C4-2B (cell line): ENCODE results near the gene FBXL17.

ENCODE experiments used
- H3K27ac ChIP-seq: fragments of 450-650 bp; 2 replicates; pipeline ENCODE4 v1.5.1; 2017
- CTCF ChIP-seq: fragments of 450-650 bp; conservative IDR thresholded peaks from 2 replicates; pipeline ENCODE4 v1.5.1; 2017; ENCODE audit warnings: mild to moderate bottlenecking
- ZFX ChIP-seq: fragments of 450-650 bp; IDR thresholded peaks from 2 replicates; pipeline ENCODE4 v1.6.1; 2017

FBXL17 gene

GRCh38 chr5:108059334-108059733, 322.6 kb downstream of the FBXL17 start:
- no peak overlapping the region for H3K27ac ChIP-seq
- TF ChIP-seq ZFX (no peak), CTCF (no peak)

GRCh38 chr5:108054349-108054748, 327.5 kb downstream of the FBXL17 start:
- no peak for TF ChIP-seq CTCF
- no peak for TF ChIP-seq ZFX
- H3K27ac ChIP-seq, result no peak overlapping the region

DNA sequence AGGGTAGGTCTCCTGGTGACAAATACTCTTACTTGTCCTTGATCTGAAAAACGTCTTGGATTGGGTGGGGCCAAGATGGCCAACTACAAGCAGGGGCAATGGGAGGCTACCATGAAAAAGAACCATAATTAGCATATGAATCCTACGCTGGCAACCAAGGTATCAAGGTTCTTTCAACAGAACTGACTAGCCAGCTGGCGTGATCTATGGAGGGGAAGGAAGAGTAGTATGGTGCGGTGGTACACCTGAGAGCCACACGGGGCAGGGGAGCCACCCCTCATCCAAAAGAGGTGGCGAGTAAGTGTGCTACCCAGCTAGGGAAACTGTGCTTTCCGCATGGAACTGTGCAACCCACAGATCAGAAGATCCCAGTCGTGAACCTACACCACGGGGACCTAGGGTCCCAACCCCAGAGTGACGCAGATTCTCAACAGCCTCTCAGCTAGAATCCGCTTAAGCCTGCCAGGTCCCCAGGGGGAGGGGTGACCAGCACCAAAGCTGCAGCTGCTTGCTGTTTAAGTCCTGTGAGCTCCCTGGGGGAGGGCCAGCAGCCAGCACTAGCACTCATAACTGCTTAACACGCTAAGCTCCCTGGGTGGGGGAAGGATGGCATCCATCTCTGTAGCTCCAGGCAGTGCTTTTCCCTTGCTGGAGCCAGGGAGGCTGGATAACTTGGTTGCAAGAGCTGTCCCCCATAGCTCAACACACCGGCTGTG, 334.8 kb downstream of the FBXL17 start:
- H3K27ac ChIP-seq, result no peak overlapping the region
- no peak for TF ChIP-seq ZFX
- TF ChIP-seq CTCF, result no peak

GRCh38 chr5:108036482-108036881, 345.4 kb downstream of the FBXL17 start:
- TF ChIP-seq ZFX (no peak), CTCF (no peak)

GRCh38 chr5:108028883-108029282, 353.0 kb downstream of the FBXL17 start:
- TF ChIP-seq CTCF (no peak), ZFX (no peak)
- no peak overlapping the region for H3K27ac ChIP-seq

More at GRCh38 chr5:108036482-108036881, 345.4 kb downstream of the FBXL17 start:
- H3K27ac ChIP-seq, result no peak overlapping the region

- TF ChIP-seq ZFX, result no peak
- TF ChIP-seq CTCF, result no peak
These were observed 353.5 kb downstream of the FBXL17 start for GRCh38 chr5:108028412-108028811.

GRCh38 chr5:108025957-108026356, 355.9 kb downstream of the FBXL17 start:
- H3K27ac ChIP-seq, result no peak overlapping the region

More at GRCh38 chr5:108028412-108028811, 353.5 kb downstream of the FBXL17 start:
- no peak overlapping the region; the same call in 1 of the 2 replicates for H3K27ac ChIP-seq

More at GRCh38 chr5:108025957-108026356, 355.9 kb downstream of the FBXL17 start:
- TF ChIP-seq ZFX (no peak), CTCF (no peak)
